DMS 273 treated with DMSO at 0.1 percent for 48 hours (cell line): ENCODE data around the gene RBM20.
"Not testable (repeated sequence)": the region's sequence is repeated elsewhere in the genome, so short reads cannot be mapped to it uniquely, and the experiment has no call there.

ENCODE experiments used
- DNase-seq: peaks from one replicate; lab custom pipeline; 2025; lab: John Stamatoyannopoulos, UW

RBM20 gene

GRCh38 chr10:110649347-110650264 is 5.5 kb downstream of the RBM20 start:
- DNase-seq = no peak

DNA sequence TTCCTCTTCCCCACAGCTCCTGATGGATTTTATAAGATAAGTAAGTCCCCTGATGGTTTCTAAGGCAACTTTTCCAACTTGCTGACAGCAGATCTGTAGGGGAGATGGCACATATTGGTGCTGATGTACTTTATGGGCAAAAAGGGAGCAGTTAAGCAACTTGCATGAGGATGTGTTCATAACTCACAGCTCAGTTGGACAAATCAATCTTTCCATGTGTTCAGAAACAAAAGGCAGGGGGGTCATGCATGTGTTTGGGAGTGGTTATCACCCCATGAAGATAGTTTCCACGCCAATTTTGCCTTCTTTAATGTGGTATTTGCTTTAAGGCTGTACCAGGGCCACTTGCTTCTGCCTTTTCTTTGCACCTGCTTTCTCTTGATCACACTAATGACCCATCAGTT is 6.1 kb downstream of the RBM20 start:
- no peak for DNase-seq

DNA sequence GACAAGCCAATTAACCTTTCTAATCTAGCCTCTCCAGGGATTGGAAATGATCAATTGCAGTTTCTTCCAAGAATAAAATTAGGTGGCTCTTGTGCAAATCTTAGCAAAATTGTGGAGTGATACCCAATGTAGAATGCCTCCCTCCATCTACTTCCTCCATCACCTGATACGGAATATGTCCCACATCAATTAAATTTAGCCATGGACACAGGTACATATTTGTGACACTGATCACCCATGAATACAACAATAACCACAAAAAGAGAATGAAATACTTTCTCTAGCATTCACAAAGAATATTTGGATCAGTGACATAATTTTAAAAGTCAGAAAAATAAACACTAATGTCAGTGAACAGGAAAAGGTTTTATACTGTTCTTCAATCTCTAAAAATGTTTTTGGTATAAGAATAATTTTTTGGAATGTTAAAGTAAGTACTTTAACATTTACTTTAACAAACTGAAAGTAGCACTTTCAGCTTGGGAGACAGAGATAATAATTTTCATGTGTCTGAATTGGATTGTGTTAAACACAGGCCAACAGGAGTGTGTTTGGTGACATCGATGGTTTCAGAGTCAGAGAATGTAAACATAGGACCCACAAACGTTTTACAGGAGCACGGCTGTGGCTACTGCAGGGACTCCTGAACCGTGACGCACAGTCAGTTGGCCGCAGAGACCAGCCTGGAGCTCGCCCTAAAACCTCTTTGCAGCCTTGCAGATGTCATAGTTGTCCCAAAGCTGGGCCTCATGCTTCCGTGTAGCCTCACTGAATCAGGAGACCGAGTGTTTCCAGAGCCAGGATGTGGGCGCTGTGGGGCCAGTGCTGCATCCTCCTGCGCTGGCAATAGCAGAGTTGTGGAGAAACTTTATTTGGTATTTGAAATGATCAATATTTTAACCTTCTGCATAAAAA is 7.2 kb downstream of the RBM20 start:
- no peak for DNase-seq

GRCh38 chr10:110652475-110653118 is 8.5 kb downstream of the RBM20 start:
- no peak for DNase-seq

GRCh38 chr10:110655320-110655719 is 11.2 kb downstream of the RBM20 start:
- DNase-seq = no peak

DNA sequence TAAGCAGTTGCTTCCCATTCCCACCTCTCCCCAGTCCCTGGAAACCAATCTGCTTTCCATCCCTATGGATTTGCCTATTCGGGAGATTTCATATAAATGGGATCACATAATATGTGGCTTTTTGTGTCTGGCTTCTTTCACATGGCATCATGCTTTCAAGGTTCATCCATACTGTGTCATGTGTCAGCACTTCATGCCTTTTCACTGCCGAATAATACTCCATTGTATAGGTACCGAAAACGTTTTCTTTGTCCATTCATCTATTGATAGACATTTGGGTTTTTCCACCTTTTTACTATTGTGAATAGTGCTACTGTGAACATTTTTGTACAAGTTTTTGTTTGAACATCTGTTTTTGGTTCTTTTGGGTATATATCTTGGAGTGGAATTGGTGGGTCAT is 12.5 kb downstream of the RBM20 start:
- no peak for DNase-seq

GRCh38 chr10:110657973-110658691 is 14.0 kb downstream of the RBM20 start:
- DNase-seq = no peak

- no peak for DNase-seq
These were observed 15.4 kb downstream of the RBM20 start for GRCh38 chr10:110659558-110659957.

- not testable (repeated sequence) for DNase-seq
These were observed 16.2 kb downstream of the RBM20 start for GRCh38 chr10:110660289-110660688.

DNA sequence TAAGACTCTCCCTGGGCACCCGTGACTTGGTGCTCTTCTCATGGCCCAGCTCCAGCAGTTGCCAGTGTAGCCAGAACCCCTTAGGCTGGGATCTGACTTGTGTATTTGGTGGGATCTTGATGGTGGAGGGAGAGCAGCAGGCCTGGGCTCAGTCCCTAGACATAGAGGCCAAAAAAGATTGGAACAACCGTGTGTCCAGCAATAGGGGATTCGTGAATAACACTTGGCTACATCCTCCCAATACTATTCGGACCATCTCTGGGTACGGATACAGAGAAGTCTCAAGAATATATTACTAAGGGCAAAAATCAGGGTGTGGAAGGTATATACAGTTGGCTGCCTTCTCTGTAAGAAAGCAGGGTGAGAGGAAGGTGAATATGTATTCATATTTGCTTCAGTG is 17.2 kb downstream of the RBM20 start:
- no peak for DNase-seq

DNA sequence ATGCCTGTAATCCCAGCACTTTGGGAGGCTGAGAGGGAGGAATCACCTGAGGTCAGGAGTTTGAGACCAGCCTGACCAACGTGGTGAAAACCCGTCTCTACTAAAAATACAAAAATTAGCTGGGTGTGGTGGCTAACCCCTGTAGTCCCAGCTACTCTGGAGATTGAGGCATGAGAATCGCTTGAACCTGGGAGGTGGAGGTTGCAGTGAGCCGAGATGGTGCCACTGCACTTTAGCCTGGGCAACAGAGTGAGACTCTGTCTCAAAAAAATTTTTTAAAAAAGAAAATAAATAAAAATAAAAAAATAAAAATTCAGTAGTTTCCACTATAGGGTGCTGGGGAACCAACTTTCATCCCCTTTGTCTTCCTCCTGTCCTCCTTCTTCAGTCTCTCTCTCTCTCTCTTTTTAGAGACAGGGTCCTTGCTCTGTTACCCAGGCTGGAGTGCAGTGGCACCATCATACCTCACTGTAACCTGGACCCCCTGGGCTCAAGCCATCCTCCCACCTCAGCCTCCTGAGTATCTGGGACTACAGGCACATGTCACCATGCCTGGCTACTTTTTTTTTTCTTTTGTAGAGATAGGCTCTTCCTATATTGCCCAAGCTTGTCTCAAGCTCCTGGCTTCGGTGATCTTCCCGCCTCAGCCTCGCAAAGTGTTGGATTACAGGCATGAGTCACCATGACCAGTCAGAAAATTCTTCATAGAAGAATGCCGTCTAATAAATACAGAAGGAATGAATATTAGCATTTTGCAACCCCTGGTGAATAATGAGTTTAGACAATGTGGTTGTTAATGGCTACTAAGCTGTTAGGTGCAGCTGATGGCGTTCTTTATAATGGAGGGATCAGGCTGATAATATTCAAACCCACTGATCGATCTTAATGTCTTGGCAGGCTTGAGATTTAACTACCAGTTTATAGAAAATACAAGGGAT is 20.6 kb downstream of the RBM20 start:
- DNase-seq = no peak

- DNase-seq = not testable (repeated sequence)
These were observed 22.1 kb downstream of the RBM20 start for GRCh38 chr10:110666259-110666658.

DNA sequence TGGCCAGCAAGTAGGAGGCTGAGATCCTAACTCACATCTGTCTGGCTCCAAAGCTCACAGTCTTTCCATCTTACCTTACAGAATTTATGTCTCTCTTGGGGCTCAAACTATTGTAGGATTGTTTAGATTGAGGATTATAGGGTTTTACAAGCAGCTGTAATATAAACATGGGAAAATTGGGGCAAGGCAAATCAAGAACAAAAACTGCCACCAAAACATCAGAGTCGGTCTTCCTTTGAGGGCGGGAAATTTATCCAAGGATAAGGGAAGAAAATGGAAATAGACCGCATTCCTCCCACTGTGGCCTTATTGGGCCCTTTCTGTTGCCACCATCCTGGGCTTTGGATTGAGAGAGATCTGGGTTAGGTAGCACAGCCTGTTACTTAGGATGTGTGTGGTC is 22.5 kb downstream of the RBM20 start:
- DNase-seq = no peak

GRCh38 chr10:110667620-110668343 is 23.6 kb downstream of the RBM20 start:
- DNase-seq = no peak

- no peak for DNase-seq
These were observed 24.3 kb downstream of the RBM20 start for GRCh38 chr10:110668443-110668842.

DNA sequence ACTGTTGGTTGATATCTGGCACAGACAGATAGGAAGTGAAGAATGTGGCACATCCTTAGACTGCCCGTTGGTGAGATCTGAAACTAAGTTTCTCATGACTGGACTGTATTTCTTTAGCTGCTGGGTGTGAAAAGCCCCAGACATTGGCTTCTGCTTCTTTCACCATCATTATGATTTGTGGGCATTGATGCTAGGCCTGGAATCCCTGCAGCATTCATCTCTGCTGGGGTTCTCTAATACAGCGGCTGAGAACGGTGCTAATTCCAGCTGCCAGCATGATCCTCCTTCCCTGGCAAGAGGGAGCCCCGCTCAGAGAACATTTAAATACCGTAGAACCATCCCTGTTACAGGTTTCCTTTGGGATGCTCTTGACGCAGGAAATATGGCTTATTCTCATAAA is 26.2 kb downstream of the RBM20 start:
- DNase-seq = no peak

- peak; percentile 9 for DNase-seq
These were observed 27.8 kb downstream of the RBM20 start for GRCh38 chr10:110671788-110672579.

DNA sequence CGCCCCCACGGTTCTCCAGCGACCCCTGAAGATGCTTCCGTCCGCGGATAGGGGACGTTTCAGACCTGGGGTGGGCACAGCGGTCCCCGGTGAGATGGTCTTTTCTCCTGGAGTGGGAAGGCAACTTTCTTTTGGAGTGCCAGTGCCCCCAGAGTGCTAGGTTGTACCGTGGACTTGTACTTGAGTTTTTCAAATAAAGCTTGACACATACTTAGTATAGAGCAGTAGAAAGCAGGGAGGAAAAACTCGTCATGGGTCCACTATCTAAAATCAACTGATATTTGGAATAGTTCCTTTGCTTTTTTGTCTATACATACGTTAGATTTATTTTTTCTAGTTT is 28.4 kb downstream of the RBM20 start:
- DNase-seq = no peak

DNA sequence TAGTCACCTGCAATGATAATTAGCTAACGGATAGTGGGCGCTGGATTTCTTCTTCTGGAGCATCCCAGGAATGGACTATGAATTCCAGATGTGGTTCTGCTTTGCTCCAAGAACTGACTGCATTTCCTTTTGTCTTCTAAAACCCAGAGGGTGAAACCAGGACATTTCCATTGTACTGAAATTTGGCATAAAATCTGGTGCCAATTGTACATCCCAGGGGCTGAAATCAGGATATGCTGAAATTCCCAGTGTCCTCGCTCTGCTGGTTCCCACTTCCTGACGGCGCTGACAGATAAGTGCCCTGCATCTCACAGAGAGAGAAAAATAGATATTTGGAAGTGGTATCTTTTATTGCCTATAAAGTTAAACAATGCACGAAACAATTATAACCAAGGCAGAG is 31.9 kb downstream of the RBM20 start:
- no peak for DNase-seq
